ENCODE results near the gene LRRC4C. TPM values are rescaled to one million over a fixed set of nuclear protein-coding genes. Genes with fewer than 3 reads are reported as not detected.

Gene LRRC4C
- total and polyA plus RNA-seq, 4 donors: 0.10 to 0.93 (median 0.30) TPM

DNA sequence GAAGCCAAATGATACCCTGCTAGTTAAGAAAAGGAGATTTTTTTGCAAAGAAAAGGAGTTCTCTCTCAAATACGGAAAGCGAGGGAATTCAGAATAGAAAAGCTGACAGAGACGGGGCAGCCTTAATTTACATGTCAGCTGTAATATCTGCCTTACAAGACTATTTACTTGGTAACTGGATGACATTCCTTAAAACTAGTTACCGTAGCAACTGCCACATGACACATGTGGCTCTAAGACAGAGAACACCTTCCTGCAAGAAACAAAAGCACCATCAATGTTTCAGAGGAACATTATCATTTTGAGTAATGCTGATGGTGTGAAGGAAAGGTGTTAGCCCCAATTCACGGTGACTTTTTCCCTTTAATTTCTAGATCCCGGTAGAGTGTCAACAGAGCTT lies 222.1 kb downstream of the LRRC4C start:
- DNase-seq (ENCODE audit: low spot score): no peak
- TF ChIP-seq ZBTB33 (IDR thresholded peaks at IDR 0.05) (no peak), HNF4G (IDR thresholded peaks at IDR 0.05) (no peak), JUND (IDR thresholded peaks at IDR 0.05) (no peak), HNF4A (conservative IDR thresholded peaks at IDR 0.05) (no peak), MAX (IDR thresholded peaks at IDR 0.05) (no peak)
- 39% methylated on average over 6 of the region's 6 CpGs for WGBS

GRCh38 chr11:41235668-41236067 lies 223.8 kb downstream of the LRRC4C start:
- Histone ChIP-seq H3K27me3 (ENCODE audit: control insufficient read depth in 4 of 4, insufficient read depth in 4 of 4, low read length in 3 of 4) (no peaks in the 10 kb centered on the region), H3K36me3 (ENCODE audit: control insufficient read depth in 4 of 4, insufficient read depth in 3 of 4, low read depth in 1 of 4, low read length in 3 of 4) (no peaks in the 10 kb centered on the region), H3K4me3 (ENCODE audit: low read depth in 1 of 3, low read length in 3 of 3) (no peak overlapping the region), H3K27ac (ENCODE audit: low read depth in 1 of 2, low read length in 2 of 2) (no peak overlapping the region), H3K4me1 (ENCODE audit: control insufficient read depth in 4 of 4, insufficient read depth in 4 of 4, low read length in 3 of 4) (no peaks in the 10 kb centered on the region), H3K9ac (ENCODE audit: low read depth in 1 of 2, low read length in 2 of 2) (no peak overlapping the region), H3K9me3 (ENCODE audit: control insufficient read depth in 4 of 4, low read length in 3 of 4) (no peaks in the 10 kb centered on the region)
- WGBS: 88% methylated on average over 1 of the region's 1 CpG
- TF ChIP-seq RXRA (IDR thresholded peaks at IDR 0.05): no peak
- TF ChIP-seq, protein P1, sequence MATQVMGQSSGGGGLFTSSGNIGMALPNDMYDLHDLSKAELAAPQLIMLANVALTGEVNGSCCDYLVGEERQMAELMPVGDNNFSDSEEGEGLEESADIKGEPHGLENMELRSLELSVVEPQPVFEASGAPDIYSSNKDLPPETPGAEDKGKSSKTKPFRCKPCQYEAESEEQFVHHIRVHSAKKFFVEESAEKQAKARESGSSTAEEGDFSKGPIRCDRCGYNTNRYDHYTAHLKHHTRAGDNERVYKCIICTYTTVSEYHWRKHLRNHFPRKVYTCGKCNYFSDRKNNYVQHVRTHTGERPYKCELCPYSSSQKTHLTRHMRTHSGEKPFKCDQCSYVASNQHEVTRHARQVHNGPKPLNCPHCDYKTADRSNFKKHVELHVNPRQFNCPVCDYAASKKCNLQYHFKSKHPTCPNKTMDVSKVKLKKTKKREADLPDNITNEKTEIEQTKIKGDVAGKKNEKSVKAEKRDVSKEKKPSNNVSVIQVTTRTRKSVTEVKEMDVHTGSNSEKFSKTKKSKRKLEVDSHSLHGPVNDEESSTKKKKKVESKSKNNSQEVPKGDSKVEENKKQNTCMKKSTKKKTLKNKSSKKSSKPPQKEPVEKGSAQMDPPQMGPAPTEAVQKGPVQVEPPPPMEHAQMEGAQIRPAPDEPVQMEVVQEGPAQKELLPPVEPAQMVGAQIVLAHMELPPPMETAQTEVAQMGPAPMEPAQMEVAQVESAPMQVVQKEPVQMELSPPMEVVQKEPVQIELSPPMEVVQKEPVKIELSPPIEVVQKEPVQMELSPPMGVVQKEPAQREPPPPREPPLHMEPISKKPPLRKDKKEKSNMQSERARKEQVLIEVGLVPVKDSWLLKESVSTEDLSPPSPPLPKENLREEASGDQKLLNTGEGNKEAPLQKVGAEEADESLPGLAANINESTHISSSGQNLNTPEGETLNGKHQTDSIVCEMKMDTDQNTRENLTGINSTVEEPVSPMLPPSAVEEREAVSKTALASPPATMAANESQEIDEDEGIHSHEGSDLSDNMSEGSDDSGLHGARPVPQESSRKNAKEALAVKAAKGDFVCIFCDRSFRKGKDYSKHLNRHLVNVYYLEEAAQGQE (IDR thresholded peaks at IDR 0.05): no peak
- no peak for TF ChIP-seq RAD21 (IDR thresholded peaks at IDR 0.05)
- no peak for TF ChIP-seq HNF4A (conservative IDR thresholded peaks at IDR 0.05)
- TF ChIP-seq GABPA (IDR thresholded peaks at IDR 0.05 in 1 of 2, conservative IDR thresholded peaks at IDR 0.05 in 1 of 2): no peak
- TF ChIP-seq HNF4G (IDR thresholded peaks at IDR 0.05): no peak
- TF ChIP-seq EGR1 (IDR thresholded peaks at IDR 0.05; ENCODE audit: low read depth in 2 of 2): no peak
- no peak for TF ChIP-seq NR2F2 (IDR thresholded peaks at IDR 0.05)
- no peak for TF ChIP-seq FOXA1 (IDR thresholded peaks at IDR 0.05)
- TF ChIP-seq, protein P2, sequence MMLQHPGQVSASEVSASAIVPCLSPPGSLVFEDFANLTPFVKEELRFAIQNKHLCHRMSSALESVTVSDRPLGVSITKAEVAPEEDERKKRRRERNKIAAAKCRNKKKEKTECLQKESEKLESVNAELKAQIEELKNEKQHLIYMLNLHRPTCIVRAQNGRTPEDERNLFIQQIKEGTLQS (IDR thresholded peaks at IDR 0.05): no peak
- DNase-seq (ENCODE audit: low spot score): no peak

More for the DNA sequence above, 222.1 kb downstream of the LRRC4C start:
- no peaks in the 10 kb centered on the region for H3K9me3 ChIP-seq (ENCODE audit: control insufficient read depth in 4 of 4, low read length in 3 of 4)
- H3K36me3 ChIP-seq (ENCODE audit: control insufficient read depth in 4 of 4, insufficient read depth in 3 of 4, low read depth in 1 of 4, low read length in 3 of 4): no peaks in the 10 kb centered on the region
- no peak overlapping the region for H3K4me3 ChIP-seq (ENCODE audit: low read depth in 1 of 3, low read length in 3 of 3)
- H3K27me3 ChIP-seq (ENCODE audit: control insufficient read depth in 4 of 4, insufficient read depth in 4 of 4, low read length in 3 of 4): no peaks in the 10 kb centered on the region
- H3K27ac ChIP-seq (ENCODE audit: low read depth in 1 of 2, low read length in 2 of 2): no peak overlapping the region
- no peaks in the 10 kb centered on the region for H3K4me1 ChIP-seq (ENCODE audit: control insufficient read depth in 4 of 4, insufficient read depth in 4 of 4, low read length in 3 of 4)
- H3K9ac ChIP-seq (ENCODE audit: low read depth in 1 of 2, low read length in 2 of 2): no peak overlapping the region

All from liver (tissue), 9 donors.